Prostate gland (tissue), 2 donors: ENCODE data around the gene NCAM2. TPM values are rescaled to one million over a fixed set of nuclear protein-coding genes. Genes with fewer than 3 reads are reported as not detected.

Experiments
- DNase-seq: peaks from one replicate; pipeline ENCODE4 v3.0.0-alpha.2; 2019; ENCODE audit warnings: low spot score
- H3K27ac ChIP-seq, 2 donors: fragments of 200-600 bp; sonication (generic); 2 replicates each; pipeline ENCODE4 v1.5.1; 2017 to 2019
- H3K27me3 ChIP-seq: fragments of 200-600 bp; sonication (generic); replicated peaks from 2 replicates; pipeline ENCODE4 v1.5.1; 2019; ENCODE audit not compliant: insufficient read depth
- H3K36me3 ChIP-seq, 2 donors: fragments of 200-600 bp; sonication (generic); 1 replicate in 1 of 2; 2 replicates in 1 of 2; pipeline versions ENCODE4 v1.5.1 to v1.8.1; 2017 to 2019
- H3K4me1 ChIP-seq: fragments of 200-600 bp; sonication (generic); replicated peaks from 2 replicates; pipeline ENCODE4 v1.5.1; 2019
- H3K4me3 ChIP-seq, 2 donors: fragments of 200-600 bp; sonication (generic); 2 replicates each; pipeline ENCODE4 v1.5.1; 2017 to 2019
- H3K9me3 ChIP-seq: fragments of 200-600 bp; sonication (generic); 2 replicates; pipeline ENCODE4 v1.5.1; 2017
- POLR2A ChIP-seq: fragments of 450-650 bp; IDR thresholded peaks from one replicate; pipeline ENCODE4 v1.6.1; 2016; ENCODE audit warnings: antibody characterized with exemption, mild to moderate bottlenecking
- POLR2AphosphoS5 ChIP-seq: sonication (generic); formaldehyde crosslinking; IDR thresholded peaks from one replicate; pipeline ENCODE4 v1.6.1; 2017; ENCODE audit warnings: antibody characterized with exemption
- WGBS: methylation state at CpG from one replicate; pipeline ENCODE4 v1.1.5; 2018; 5-methylcytosine and 5-hydroxymethylcytosine counted together
- intact Hi-C: fragments of 100-400 bp; cut with DNase I; formaldehyde crosslinking; loops from one replicate; pipeline ENCODE4 v1.14.2; 2022
- total RNA-seq, 2 donors: library from RNA; depleted of rRNA; stranded (reverse); fragments of >200 nt; gene quantifications; one replicate each; pipeline ENCODE4 v1.1.0, GENCODE V29; 2016
- TF ChIP-seq, protein P1 (sequence below), 4 experiments: fragments of 200-600 bp in 2 of 4; fragments of 450-650 bp in 2 of 4; sonication (generic) in 2 of 4; IDR thresholded peaks; 1 replicate in 3 of 4; 2 replicates in 1 of 4; pipeline ENCODE4 v1.5.1; 2016 to 2019; ENCODE audit warnings: antibody characterized with exemption in 4 of 4, mild to moderate bottlenecking in 2 of 4, moderate library complexity in 2 of 4

Gene NCAM2
- total RNA-seq, 2 donors from 2014 or later = 1.1 to 21.9 TPM

DNA sequence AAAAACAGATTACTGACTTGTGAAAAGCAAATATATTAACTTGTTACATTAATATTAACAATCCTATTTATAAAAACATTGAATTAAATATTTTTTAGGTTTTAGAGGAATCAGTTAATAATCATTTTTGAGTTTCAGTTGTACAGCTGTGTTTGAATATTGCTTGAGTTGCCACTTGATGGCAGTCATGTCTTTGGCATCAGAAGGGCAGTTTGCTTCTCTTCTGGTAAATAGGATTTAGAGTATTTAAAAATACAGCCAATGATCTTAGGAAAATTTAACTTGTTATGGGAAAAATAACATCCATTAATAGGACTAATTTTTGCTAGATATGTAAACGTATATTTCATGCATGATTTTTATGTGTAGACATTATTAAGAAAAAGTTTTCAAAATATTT is 234.1 kb downstream of the NCAM2 start:
- Histone ChIP-seq H3K9me3 (no peaks in the 10 kb centered on the region), H3K27ac (no peak overlapping the region), H3K4me3 (no peak overlapping the region), H3K36me3 (no peaks in the 10 kb centered on the region), H3K27me3 (no peaks in the 10 kb centered on the region), H3K4me1 (no peaks in the 10 kb centered on the region)
- whole genome bisulfite sequencing = 26% methylated on average over 1 of the region's 1 CpG
- intact Hi-C loops = no loop called here
- no peak for DNase-seq
- TF ChIP-seq POLR2AphosphoS5 = no peak
- TF ChIP-seq, protein P1, sequence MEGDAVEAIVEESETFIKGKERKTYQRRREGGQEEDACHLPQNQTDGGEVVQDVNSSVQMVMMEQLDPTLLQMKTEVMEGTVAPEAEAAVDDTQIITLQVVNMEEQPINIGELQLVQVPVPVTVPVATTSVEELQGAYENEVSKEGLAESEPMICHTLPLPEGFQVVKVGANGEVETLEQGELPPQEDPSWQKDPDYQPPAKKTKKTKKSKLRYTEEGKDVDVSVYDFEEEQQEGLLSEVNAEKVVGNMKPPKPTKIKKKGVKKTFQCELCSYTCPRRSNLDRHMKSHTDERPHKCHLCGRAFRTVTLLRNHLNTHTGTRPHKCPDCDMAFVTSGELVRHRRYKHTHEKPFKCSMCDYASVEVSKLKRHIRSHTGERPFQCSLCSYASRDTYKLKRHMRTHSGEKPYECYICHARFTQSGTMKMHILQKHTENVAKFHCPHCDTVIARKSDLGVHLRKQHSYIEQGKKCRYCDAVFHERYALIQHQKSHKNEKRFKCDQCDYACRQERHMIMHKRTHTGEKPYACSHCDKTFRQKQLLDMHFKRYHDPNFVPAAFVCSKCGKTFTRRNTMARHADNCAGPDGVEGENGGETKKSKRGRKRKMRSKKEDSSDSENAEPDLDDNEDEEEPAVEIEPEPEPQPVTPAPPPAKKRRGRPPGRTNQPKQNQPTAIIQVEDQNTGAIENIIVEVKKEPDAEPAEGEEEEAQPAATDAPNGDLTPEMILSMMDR (IDR thresholded peaks at IDR 0.05) = peak in 2 of 4 experiments; percentile 37 to 43

DNA sequence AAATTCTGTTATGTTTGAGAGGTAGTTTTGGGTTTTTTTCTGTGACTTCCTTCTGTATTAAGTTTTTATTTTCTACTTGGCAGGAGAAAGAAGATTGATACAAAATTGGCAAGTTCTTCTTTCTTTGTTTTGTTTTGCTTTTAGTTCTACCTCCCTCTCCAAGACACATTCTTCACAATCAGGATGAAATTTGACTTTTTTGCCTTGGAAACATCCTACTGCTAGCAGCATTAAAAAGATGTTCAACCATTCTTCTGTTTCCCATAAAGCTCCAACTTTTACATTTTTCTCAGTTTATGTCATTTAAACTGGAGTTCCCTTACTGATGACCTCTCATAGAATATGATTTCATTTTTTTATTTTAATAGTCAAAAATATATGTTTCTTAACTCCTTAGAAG is 234.8 kb downstream of the NCAM2 start:
- H3K9me3 ChIP-seq = no peaks in the 10 kb centered on the region
- H3K36me3 ChIP-seq = no peaks in the 10 kb centered on the region
- no peak for TF ChIP-seq POLR2AphosphoS5
- TF ChIP-seq, protein P1 (IDR thresholded peaks at IDR 0.05) = no peak
- H3K27ac ChIP-seq = no peak overlapping the region
- H3K4me1 ChIP-seq = no peaks in the 10 kb centered on the region
- intact Hi-C loops = no loop called here
- no peaks in the 10 kb centered on the region for H3K27me3 ChIP-seq
- H3K4me3 ChIP-seq = no peak overlapping the region
- DNase-seq = no peak

GRCh38 chr21:21236996-21237395 is 238.8 kb downstream of the NCAM2 start:
- Histone ChIP-seq H3K4me3 (no peak overlapping the region), H3K36me3 (no peaks in the 10 kb centered on the region), H3K27ac (no peak overlapping the region), H3K27me3 (no peaks in the 10 kb centered on the region), H3K9me3 (no peaks in the 10 kb centered on the region), H3K4me1 (no peaks in the 10 kb centered on the region)
- no peak for TF ChIP-seq POLR2A
- TF ChIP-seq, protein P1 (IDR thresholded peaks at IDR 0.05) = no peak
- TF ChIP-seq POLR2AphosphoS5 = no peak
- DNase-seq = no peak
- WGBS = 68% methylated on average over 3 of the region's 3 CpGs
- intact Hi-C loops = no loop called here

DNA sequence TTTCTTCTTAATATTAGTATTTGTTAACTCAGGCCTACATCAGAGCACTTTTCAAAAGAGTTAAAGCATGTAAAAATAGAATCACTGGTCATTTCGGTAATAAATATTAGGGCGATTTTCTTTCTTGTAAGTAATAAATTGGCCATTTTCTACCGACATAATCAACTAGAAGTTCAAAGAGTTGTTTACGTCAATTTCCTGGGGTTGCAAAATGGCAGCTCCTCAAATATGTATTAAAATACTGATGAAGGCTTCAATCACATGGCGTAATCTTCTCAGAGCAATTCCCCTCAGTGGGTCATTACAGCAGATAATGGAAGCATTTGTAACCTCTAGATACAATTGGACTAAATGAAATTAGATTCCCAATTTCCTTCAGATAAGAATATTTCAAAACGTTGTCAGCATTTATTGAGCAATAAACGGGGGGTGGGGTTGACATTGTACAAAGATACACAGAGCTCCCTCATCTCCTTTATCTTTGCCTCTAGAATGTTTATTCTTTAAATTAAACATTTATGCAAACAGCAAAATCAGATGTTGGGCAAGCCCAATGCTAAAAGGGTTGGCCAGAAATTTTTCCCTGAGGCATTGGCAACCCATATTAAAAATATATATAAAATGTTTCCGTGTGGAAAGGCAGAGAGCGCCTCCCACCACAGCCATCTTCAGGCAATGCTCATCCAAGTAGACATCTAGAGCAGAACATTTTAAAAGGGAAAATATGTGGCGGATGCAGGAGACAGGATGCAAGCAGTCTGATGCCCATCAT is 240.6 kb downstream of the NCAM2 start:
- TF ChIP-seq, protein P1 (IDR thresholded peaks at IDR 0.05) = no peak
- no peak for TF ChIP-seq POLR2AphosphoS5
- TF ChIP-seq POLR2A = no peak
- Histone ChIP-seq H3K27me3 (no peaks in the 10 kb centered on the region), H3K27ac (no peak overlapping the region), H3K4me1 (no peaks in the 10 kb centered on the region), H3K9me3 (no peaks in the 10 kb centered on the region), H3K4me3 (no peak overlapping the region), H3K36me3 (no peaks in the 10 kb centered on the region)
- intact Hi-C loops = no loop called here
- no peak for DNase-seq
- WGBS = 68% methylated on average over 10 of the region's 10 CpGs

- no peaks in the 10 kb centered on the region for H3K9me3 ChIP-seq
- no peak overlapping the region for H3K4me3 ChIP-seq
- intact Hi-C loops = no loop called here
- no peaks in the 10 kb centered on the region for H3K4me1 ChIP-seq
- no peaks in the 10 kb centered on the region for H3K27me3 ChIP-seq
- no peak for TF ChIP-seq POLR2AphosphoS5
- no peak for TF ChIP-seq POLR2A
- DNase-seq = no peak
- H3K36me3 ChIP-seq = no peaks in the 10 kb centered on the region
- no peak overlapping the region for H3K27ac ChIP-seq
Measured at GRCh38 chr21:21241391-21241790, 243.2 kb downstream of the NCAM2 start.
